AG04449 (cell line): ENCODE data around the gene SLC44A1.
A peak's percentile ranks its signal among the peaks of the same experiment; 100 is the strongest.

ENCODE experiments used
- CTCF ChIA-PET: fragments of 350-600 bp; formaldehyde crosslinking; extraction: SDS; loops from one replicate; lab custom pipeline; 2021; ENCODE audit warnings: antibody characterized with exemption; lab: Yijun Ruan, JAX
- POLR2A ChIA-PET: fragments of 400-600, 350-600 bp; formaldehyde crosslinking; extraction: SDS; loops from one replicate; lab custom pipeline; 2020; ENCODE audit warnings: antibody characterized with exemption, inconsistent platforms; lab: Yijun Ruan, JAX
- DNase-seq: peaks from one replicate; pipeline ENCODE4 v3.0.0-alpha.2; 2010; ENCODE audit warnings: low read depth, low spot score
- H3K4me3 ChIP-seq: 2 replicates; pipeline ENCODE4 v1.5.1; 2011; ENCODE audit warnings: low read depth, mild to moderate bottlenecking, control low read depth, low read length
- TF ChIP-seq, protein P1 (sequence below): IDR thresholded peaks from one replicate; pipeline ENCODE4 v1.5.1; 2011; ENCODE audit warnings: mild to moderate bottlenecking, moderate library complexity, low read length, control low read depth, inconsistent platforms; ENCODE audit not compliant: insufficient read depth; ENCODE audit errors: missing control alignments

The SLC44A1 gene

DNA sequence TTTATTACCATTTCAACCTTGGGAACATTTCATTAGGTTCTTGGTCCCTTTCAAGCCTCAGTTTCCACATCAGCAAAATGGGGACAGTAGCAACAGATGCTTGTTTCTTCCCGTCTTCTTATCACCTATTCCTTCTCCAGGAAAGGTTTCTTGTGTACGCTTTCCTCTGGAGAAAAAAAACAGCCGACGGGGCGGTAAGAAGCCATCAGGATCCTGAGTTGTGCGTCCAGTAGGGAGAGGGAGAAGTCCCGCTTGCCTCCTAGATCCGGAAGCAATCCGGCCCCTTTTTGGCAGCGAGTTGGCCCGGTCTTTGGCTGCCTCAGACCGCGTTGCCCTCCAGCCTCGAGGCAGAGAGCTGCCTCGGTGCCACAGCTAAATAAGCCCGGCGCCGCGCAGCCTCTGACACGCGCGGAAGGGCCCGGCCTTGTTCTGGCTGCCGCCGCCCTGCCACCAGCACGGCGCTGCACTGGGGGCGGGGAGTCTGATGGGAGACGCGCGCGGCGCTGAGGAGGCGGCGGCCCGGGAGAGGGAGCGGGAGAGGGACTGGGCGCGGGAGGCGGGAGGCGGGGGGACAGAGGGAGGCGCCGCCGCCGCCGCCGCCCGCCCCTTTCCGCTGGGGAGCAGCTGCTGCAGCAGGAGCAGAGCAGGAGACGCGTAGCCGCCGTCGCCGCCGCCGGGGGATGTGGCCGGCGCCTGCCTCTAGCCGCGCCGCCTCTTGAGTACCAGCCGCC is at the start of gene SLC44A1:
Gene SLC44A1 (plus strand): TSS at position 649 of the 731 bp plus-strand sequence. CDS start 218 bp downstream, outside the sequence.
- DNase-seq, result peak; percentile 68
- POLR2A ChIA-PET, result interaction anchor here (0.9 to 1.2 kb wide), 4 partner anchors 10 to 317 kb away, joined by 3 read pairs; no protein-coding TSS in a partner anchor
- TF ChIP-seq, protein P1, sequence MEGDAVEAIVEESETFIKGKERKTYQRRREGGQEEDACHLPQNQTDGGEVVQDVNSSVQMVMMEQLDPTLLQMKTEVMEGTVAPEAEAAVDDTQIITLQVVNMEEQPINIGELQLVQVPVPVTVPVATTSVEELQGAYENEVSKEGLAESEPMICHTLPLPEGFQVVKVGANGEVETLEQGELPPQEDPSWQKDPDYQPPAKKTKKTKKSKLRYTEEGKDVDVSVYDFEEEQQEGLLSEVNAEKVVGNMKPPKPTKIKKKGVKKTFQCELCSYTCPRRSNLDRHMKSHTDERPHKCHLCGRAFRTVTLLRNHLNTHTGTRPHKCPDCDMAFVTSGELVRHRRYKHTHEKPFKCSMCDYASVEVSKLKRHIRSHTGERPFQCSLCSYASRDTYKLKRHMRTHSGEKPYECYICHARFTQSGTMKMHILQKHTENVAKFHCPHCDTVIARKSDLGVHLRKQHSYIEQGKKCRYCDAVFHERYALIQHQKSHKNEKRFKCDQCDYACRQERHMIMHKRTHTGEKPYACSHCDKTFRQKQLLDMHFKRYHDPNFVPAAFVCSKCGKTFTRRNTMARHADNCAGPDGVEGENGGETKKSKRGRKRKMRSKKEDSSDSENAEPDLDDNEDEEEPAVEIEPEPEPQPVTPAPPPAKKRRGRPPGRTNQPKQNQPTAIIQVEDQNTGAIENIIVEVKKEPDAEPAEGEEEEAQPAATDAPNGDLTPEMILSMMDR, result no peak
- CTCF ChIA-PET, result interaction anchor here (0.9 to 2.0 kb wide), 5 partner anchors 10 to 381 kb away, joined by 3 to 9 read pairs (median 5); no protein-coding TSS in a partner anchor
- H3K4me3 ChIP-seq, result peak within 1 kb of the TSS; percentile 78

DNA sequence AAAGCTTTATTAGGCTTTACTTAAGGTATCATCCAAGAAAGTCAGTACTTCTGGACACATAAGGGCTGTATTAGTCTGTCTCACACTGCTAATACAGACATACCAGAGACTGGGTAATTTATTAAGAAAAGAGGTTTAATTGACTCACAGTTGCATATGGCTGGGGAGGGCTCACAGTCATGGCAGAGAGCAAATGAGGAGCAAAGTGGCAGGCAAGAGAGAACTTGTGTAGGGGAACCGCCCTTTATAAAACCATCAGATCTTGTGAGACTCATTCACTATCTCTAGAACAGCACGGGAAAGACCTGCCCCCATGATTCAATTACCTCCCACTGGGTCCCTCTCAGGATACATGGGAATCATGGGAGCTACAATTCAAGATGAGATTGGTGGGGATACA is 49.2 kb upstream of the SLC44A1 start:
- DNase-seq, result no peak
- TF ChIP-seq, protein P1, result no peak
- ChIA-PET POLR2A (no interaction called here), CTCF (no interaction called here)
- no peak overlapping the region for H3K4me3 ChIP-seq

DNA sequence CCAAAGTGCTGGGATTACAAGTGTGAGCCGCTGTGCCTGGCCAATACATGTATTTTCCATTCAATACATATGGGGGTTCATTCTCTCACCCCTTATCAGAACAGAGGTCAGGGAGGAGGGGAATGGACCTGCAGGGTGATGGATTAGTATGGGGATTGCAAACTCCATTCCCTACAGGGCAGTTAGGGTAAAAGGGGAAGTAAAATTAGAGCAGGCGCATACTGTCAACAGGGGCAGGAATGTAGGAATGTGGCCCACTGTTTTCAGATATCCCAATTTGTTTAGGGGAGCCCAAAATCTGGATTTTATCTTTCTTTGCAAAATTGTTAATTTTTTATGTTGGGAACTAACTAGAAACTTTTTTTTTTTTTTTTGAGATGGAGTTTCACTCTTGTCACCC is 46.4 kb upstream of the SLC44A1 start:
- DNase-seq, result no peak
- ChIA-PET POLR2A (no interaction called here), CTCF (no interaction called here)
- H3K4me3 ChIP-seq, result no peak overlapping the region
- TF ChIP-seq, protein P1, result no peak

DNA sequence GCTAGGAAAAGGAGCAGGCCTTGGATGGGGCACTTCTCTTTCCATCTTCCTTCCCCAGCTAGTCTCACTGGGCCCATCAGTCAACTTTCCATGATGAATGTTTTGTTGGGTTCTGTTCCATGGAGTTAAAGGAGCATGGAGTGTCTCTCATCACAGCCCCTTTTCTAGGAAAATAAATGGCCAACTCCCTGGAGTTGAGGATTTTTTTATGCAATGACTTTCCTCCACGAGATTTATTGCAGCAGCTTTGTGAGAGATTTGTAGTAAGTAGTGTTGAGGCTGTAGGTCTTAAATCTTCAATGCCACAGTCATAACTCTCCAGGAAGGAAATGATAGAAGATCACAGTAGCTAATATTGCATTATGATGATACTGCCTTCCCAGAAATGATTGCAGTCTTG is 45.6 kb upstream of the SLC44A1 start:
- CTCF ChIA-PET, result no interaction called here
- no peak overlapping the region for H3K4me3 ChIP-seq
- POLR2A ChIA-PET, result no interaction called here
- no peak for DNase-seq
- TF ChIP-seq, protein P1, result no peak

DNA sequence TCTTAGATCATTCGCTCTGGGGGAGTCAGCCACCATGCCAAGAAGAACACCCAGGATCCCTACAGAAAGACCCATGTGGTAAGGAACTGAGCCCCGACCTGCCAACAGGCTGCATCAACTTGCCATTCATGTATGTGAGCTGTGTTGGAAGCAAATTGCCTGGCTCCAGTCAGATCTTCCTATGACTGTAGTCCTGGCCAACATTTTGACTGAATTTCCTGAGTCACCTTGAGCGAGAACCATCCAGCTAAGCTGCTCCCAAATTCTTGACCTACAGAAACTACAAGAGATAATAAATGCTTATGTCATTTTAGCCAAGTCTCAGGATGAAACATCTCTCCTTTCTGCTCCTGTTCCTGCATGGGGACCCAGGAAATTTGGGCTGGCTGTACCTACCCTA is 40.0 kb upstream of the SLC44A1 start:
- ChIA-PET POLR2A (no interaction called here), CTCF (no interaction called here)
- no peak overlapping the region for H3K4me3 ChIP-seq
- TF ChIP-seq, protein P1, result no peak
- DNase-seq, result no peak

DNA sequence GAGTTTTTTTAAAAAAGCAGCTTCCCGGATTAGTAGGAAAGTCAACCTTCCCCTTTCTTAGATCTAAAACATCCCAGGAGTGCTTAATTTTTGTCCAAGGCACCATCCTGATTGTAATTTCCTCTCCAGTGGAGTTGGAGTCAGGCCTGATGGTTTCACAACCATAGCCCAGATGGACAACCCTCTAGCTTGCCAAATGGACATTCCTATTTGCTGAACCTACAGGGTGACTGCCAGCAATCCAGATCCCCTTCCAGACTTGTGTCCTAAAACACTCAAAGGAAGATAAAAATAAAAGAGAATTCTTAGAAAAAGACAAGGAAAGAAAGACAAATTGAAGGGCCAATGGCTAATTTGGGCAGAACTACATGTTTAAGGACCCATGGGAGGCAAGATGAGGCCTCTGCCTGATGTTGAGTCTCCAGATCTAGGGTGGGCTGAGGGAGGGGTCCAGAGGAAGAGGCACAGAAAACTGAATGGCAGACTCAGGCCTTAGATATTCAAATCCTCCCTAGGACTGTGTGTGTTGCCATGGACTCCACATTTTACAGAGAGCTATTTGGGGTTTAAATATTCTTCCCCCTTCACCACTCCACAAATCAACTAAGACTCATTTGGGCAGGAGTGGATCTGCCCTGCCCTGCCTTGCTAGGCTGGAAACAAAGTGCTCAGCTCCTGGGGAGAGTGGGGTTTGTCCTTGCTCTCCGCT is 38.5 kb upstream of the SLC44A1 start:
- no peak overlapping the region for H3K4me3 ChIP-seq
- ChIA-PET POLR2A (no interaction called here), CTCF (interaction anchor here (1.2 to 1.4 kb wide), 2 partner anchors 19 kb away, joined by 3 to 4 read pairs; no protein-coding TSS in a partner anchor)
- TF ChIP-seq, protein P1, result no peak
- DNase-seq, result peak; percentile 75
